Esophagus muscularis mucosa (tissue), 4 donors: ENCODE results near the gene CAST. TPM values are rescaled to one million over a fixed set of nuclear protein-coding genes. Genes with fewer than 3 reads are reported as not detected.

Experiments used
- DNase-seq: peaks from one replicate; pipeline ENCODE4 v3.0.0-alpha.2; 2017; ENCODE audit errors: extremely low spot score
- H3K27ac ChIP-seq, 4 donors: fragments of 200-600 bp; sonication (generic); replicated peaks in 1 of 4; 1 replicate in 3 of 4; 2 replicates in 1 of 4; pipeline ENCODE4 v1.5.1; 2016 to 2019; ENCODE audit warnings: mild to moderate bottlenecking in 1 of 4
- H3K27me3 ChIP-seq, 4 donors: fragments of 200-600 bp; sonication (generic); one replicate each; pipeline versions ENCODE4 v1.5.1 to v1.6.0; 2016 to 2019
- H3K36me3 ChIP-seq, 4 donors: fragments of 200-600 bp; sonication (generic); one replicate each; pipeline ENCODE4 v1.5.1; 2016 to 2019
- H3K4me1 ChIP-seq, 4 donors: fragments of 200-600 bp; sonication (generic); one replicate each; pipeline ENCODE4 v1.5.1; 2016 to 2019
- H3K4me3 ChIP-seq, 4 donors: fragments of 200-600 bp; sonication (generic); 1 replicate in 2 of 4; 2 replicates in 2 of 4; pipeline ENCODE4 v1.5.1; 2016 to 2019; ENCODE audit warnings: mild to moderate bottlenecking in 4 of 4, moderate library complexity in 1 of 4
- H3K9me3 ChIP-seq, 4 donors: fragments of 200-600 bp; sonication (generic); 1 replicate in 3 of 4; 2 replicates in 1 of 4; pipeline ENCODE4 v1.5.1; 2016 to 2019
- CTCF ChIP-seq, 3 experiments: fragments of 200-600 bp in 2 of 3; fragments of 450-650 bp in 1 of 3; sonication (generic) in 2 of 3; IDR thresholded peaks; one replicate each; pipeline ENCODE4 v1.5.1; 2017 to 2019; ENCODE audit warnings: antibody characterized with exemption in 3 of 3, mild to moderate bottlenecking in 2 of 3, moderate library complexity in 1 of 3
- EP300 ChIP-seq: sonication (generic); formaldehyde crosslinking; IDR thresholded peaks from one replicate; pipeline ENCODE4 v1.6.1; 2017; ENCODE audit warnings: antibody characterized with exemption
- POLR2A ChIP-seq: fragments of 450-650 bp; IDR thresholded peaks from one replicate; pipeline ENCODE4 v1.6.1; 2017; ENCODE audit warnings: antibody characterized with exemption, moderate library complexity, mild to moderate bottlenecking, low read depth
- POLR2AphosphoS5 ChIP-seq, 2 donors: sonication (generic); formaldehyde crosslinking; IDR thresholded peaks; one replicate each; pipeline ENCODE4 v1.6.1; 2017; ENCODE audit warnings: antibody characterized with exemption in 2 of 2
- WGBS: methylation state at CpG from one replicate; pipeline ENCODE4 v1.1.5; 2018; 5-methylcytosine and 5-hydroxymethylcytosine counted together
- intact Hi-C: fragments of 100-400 bp; cut with DNase I; formaldehyde crosslinking; loops from one replicate; pipeline ENCODE4 v1.15.1; 2023
- total RNA-seq, 4 donors: library from RNA; depleted of rRNA; stranded (reverse); fragments of >200 nt; gene quantifications; one replicate each; pipeline versions ENCODE4 v1.1.0 to v1.2.1, GENCODE V29; 2016

CAST gene
- total RNA-seq, 4 donors from 2014 or later, result 238 to 346 (median 296) TPM

DNA sequence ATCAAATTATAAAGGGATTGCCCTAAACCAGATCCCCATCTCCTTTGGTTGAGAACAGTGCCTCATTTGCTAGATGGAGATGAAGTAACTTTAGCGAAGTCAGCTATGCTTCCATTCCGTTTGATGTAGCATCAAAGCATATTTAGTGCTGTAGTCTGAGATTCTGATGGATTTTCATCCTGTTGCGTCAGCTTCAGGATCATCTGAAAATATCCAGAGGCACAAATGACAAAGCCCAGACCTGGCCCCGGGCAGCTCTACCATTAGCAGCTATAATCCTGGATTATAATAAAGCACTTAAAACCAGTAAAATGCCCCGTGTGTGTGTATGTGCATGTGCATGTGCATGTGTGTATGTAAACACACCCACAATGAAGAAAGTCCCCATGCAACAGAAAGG is 100.8 kb downstream of the CAST start:
- no peaks in the 10 kb centered on the region for H3K9me3 ChIP-seq
- no peak overlapping the region for H3K4me3 ChIP-seq
- H3K36me3 ChIP-seq, result peaks cover 48 to 89% (median 76%) of the 10 kb centered on the region in 4 donors
- TF ChIP-seq POLR2A, result no peak
- peak in 1 of 2 donors; percentile 18 for TF ChIP-seq POLR2AphosphoS5 (IDR thresholded peaks at IDR 0.05)
- TF ChIP-seq EP300, result no peak
- intact Hi-C loops, result no loop called here
- H3K4me1 ChIP-seq, result no peaks in the 10 kb centered on the region
- H3K27me3 ChIP-seq, result no peaks in the 10 kb centered on the region
- DNase-seq, result no peak
- no peak overlapping the region for H3K27ac ChIP-seq
- 56% methylated on average over 5 of the region's 5 CpGs for WGBS

DNA sequence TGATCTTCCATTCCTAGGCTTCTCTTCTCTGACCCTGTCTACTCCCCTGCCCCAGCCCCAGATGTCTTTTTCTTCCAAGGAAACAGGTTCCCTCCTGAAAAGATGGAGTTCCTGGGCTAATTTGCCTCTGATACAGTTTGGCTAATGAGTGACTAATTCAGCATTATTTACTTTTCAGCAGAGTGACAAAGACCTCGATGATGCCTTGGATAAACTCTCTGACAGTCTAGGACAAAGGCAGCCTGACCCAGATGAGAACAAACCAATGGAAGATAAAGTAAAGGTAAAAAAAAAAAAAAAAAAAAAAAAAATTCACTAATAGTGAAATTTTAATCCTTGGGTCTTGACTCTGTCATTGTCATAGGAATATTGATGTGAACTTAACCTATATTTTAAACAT is 102.9 kb downstream of the CAST start:
- 100% methylated on average over 1 of the region's 1 CpG for WGBS
- no peak for DNase-seq
- H3K9me3 ChIP-seq, result no peaks in the 10 kb centered on the region
- intact Hi-C loops, result no loop called here
- H3K4me3 ChIP-seq, result no peak overlapping the region
- H3K36me3 ChIP-seq, result peaks cover 60 to 96% (median 83%) of the 10 kb centered on the region in 4 donors
- H3K4me1 ChIP-seq, result no peaks in the 10 kb centered on the region
- TF ChIP-seq CTCF (IDR thresholded peaks at IDR 0.05) (no peak), POLR2A (no peak), POLR2AphosphoS5 (IDR thresholded peaks at IDR 0.05) (no peak), EP300 (no peak)
- no peak overlapping the region for H3K27ac ChIP-seq
- no peaks in the 10 kb centered on the region for H3K27me3 ChIP-seq

DNA sequence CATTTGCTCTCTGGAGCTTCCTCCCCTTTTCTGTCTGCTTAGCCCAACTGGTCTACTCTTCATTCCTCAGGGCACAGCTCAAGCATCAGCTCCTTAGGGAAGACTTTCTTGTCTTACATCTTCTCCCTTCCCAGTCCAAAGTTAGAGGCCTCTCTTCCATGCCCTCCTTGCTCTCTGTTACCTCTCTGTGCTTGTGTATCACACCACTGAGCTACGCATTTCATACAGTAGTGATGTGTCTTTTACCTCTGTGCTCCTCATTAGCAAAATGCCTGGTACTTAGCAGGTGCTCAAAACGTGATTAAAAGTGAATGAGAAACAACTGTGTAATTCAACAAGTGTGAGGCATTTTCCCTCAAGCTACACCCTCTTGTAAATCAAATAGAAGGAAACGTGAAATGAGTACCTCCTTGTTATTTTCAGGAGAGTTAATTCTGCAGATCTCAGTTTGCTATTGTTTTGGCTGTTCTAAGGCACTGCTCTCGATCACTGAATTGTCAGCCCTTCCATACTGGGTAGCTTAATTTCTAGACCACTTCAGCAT is 106.6 kb downstream of the CAST start:
- no peak for DNase-seq
- whole genome bisulfite sequencing, result 68% methylated on average over 4 of the region's 4 CpGs
- Histone ChIP-seq H3K4me1 (peaks cover 0 to 9% (median 3%) of the 10 kb centered on the region in 4 donors), H3K27me3 (no peaks in the 10 kb centered on the region), H3K4me3 (no peak overlapping the region), H3K9me3 (no peaks in the 10 kb centered on the region), H3K27ac (no peak overlapping the region), H3K36me3 (peaks cover 80 to 100% (median 92%) of the 10 kb centered on the region in 4 donors)
- TF ChIP-seq POLR2A, result no peak
- no peak for TF ChIP-seq POLR2AphosphoS5 (IDR thresholded peaks at IDR 0.05)
- TF ChIP-seq EP300, result no peak
- TF ChIP-seq CTCF (IDR thresholded peaks at IDR 0.05), result no peak
- intact Hi-C loops, result no loop called here

DNA sequence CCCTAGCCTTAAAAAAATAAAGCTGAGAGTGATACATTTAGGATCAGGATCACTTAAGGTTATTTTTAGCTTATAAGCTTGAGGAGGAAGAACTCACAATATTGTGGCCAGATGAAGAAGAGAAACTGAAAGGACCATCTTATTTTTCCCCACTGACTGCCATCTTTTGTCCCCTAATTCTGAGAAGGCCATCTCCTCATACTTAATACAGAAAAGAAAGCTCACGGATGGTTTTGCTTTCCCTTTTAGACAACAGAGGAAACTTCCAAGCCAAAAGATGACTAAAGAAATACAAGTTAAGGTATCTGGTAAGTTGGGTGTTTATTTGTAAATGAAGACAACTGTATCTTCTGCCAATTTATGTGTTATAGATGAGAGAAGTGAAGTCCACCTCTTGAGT is 109.2 kb downstream of the CAST start:
- H3K27ac ChIP-seq, result peak overlapping the region in 1 of 4 donors; percentile 3
- H3K9me3 ChIP-seq, result no peaks in the 10 kb centered on the region
- TF ChIP-seq CTCF (IDR thresholded peaks at IDR 0.05), result no peak
- no peak for TF ChIP-seq EP300
- TF ChIP-seq POLR2AphosphoS5 (IDR thresholded peaks at IDR 0.05), result no peak
- TF ChIP-seq POLR2A, result no peak
- WGBS, result 48% methylated on average over 1 of the region's 1 CpG
- H3K27me3 ChIP-seq, result no peaks in the 10 kb centered on the region
- intact Hi-C loops, result loop anchor here (10.0 kb wide), 1 partner anchor 233 kb away; no protein-coding TSS in a partner anchor
- peaks cover 57 to 99% (median 85%) of the 10 kb centered on the region in 4 donors for H3K36me3 ChIP-seq
- no peak for DNase-seq
- peaks cover 0 to 13% (median 9%) of the 10 kb centered on the region in 4 donors for H3K4me1 ChIP-seq
- no peak overlapping the region for H3K4me3 ChIP-seq

- intact Hi-C loops, result loop anchor here (10.0 kb wide), 1 partner anchor 233 kb away; no protein-coding TSS in a partner anchor
- no peaks in the 10 kb centered on the region for H3K9me3 ChIP-seq
- TF ChIP-seq POLR2AphosphoS5 (IDR thresholded peaks at IDR 0.05), result no peak
- TF ChIP-seq EP300, result no peak
- TF ChIP-seq POLR2A, result no peak
- TF ChIP-seq CTCF (IDR thresholded peaks at IDR 0.05), result no peak
- no peak overlapping the region for H3K27ac ChIP-seq
- no peak for DNase-seq
- no peak overlapping the region for H3K4me3 ChIP-seq
- 85% methylated on average over 1 of the region's 1 CpG for WGBS
- H3K36me3 ChIP-seq, result peaks cover 49 to 98% (median 79%) of the 10 kb centered on the region in 4 donors
- H3K27me3 ChIP-seq, result no peaks in the 10 kb centered on the region
- H3K4me1 ChIP-seq, result peaks cover 0 to 20% (median 16%) of the 10 kb centered on the region in 4 donors
These were observed 109.9 kb downstream of the CAST start for GRCh38 chr5:96772111-96772510.
